Neural crest cell (in vitro differentiated cells): ENCODE results near the gene B4GALT2. TPM values are rescaled to one million over a fixed set of nuclear protein-coding genes. Genes with fewer than 3 reads are reported as not detected.

ENCODE experiments used
- DNase-seq: peaks from one replicate; pipeline ENCODE4 v3.0.0; 2021; ENCODE audit warnings: low read depth, mixed read lengths, low spot score
- H3K27ac Mint-ChIP-seq: one replicate; pipeline ENCODE4 v1.8.0; 2021; ENCODE audit warnings: mild to moderate bottlenecking, mixed read lengths; ENCODE audit not compliant: unreplicated experiment
- H3K27me3 Mint-ChIP-seq: 2 replicates; pipeline ENCODE4 v1.8.0; 2021; ENCODE audit warnings: low read depth, mild to moderate bottlenecking, mixed read lengths
- H3K36me3 Mint-ChIP-seq: 2 replicates; pipeline ENCODE4 v1.8.0; 2021; ENCODE audit warnings: low read depth, mild to moderate bottlenecking, mixed read lengths
- H3K4me1 Mint-ChIP-seq: 2 replicates; pipeline ENCODE4 v1.8.0; 2021; ENCODE audit warnings: mixed read lengths
- H3K4me3 Mint-ChIP-seq: one replicate; pipeline ENCODE4 v1.8.0; 2021; ENCODE audit warnings: mild to moderate bottlenecking, mixed read lengths
- H3K9me3 Mint-ChIP-seq: 2 replicates; pipeline ENCODE4 v1.8.0; 2021; ENCODE audit warnings: mixed read lengths
- CTCF ChIP-seq: fragments of 200-600 bp; sonication (generic); conservative IDR thresholded peaks from 2 replicates; pipeline ENCODE4 v1.5.0; 2021; ENCODE audit warnings: antibody characterized with exemption, mild to moderate bottlenecking
- total RNA-seq: library from RNA; stranded (reverse); gene quantifications from 2 replicates; pipeline ENCODE4 v1.2.1, GENCODE V29; 2021

The B4GALT2 gene
- total RNA-seq, 1 donor from 2014 or later = 88.7 TPM

DNA sequence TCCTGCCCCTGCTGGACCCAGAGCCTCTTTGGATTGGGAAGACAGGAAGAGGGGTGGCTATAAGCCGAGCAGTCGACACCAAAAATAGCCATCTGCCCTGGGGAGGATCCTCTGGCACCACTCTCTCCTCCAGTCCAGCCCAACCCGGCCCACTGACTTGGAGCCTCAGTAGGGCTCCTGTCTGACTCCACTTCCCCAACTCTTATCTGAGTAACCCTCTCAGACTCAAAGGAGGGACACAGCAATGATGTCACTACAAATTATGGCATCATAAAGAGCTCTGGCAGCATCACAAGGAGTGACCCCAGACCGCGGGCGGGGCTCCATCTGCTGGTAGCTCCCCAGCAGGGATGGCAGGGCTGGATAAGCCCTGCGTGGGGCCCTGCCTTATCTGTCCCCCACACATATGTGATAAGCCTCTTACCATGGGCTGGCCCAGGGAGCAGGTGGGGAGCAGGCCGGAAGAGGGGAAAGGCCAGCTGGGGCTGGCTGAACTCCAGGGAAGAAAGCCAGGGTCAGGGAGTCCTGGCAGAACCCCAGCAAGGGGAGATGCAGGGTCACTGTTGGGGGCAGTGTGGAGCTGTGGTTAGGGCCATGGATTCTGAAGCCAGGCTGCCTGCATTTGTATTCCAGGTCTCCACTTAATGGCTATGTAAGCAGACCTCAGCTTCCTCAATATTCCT lies 56.9 kb downstream of the B4GALT2 start:
- Mint-ChIP-seq H3K27me3 (no peaks in the 10 kb centered on the region), H3K27ac (no peak overlapping the region), H3K4me1 (peaks cover 42% of the 10 kb centered on the region), H3K4me3 (peak overlapping the region; percentile 61), H3K9me3 (no peaks in the 10 kb centered on the region), H3K36me3 (no peaks in the 10 kb centered on the region)
- TF ChIP-seq CTCF = no peak
- no peak for DNase-seq

- Mint-ChIP-seq H3K36me3 (no peaks in the 10 kb centered on the region), H3K27ac (no peak overlapping the region), H3K4me1 (peaks cover 38% of the 10 kb centered on the region), H3K9me3 (no peaks in the 10 kb centered on the region), H3K4me3 (peak overlapping the region; percentile 50), H3K27me3 (no peaks in the 10 kb centered on the region)
- DNase-seq = peak; percentile 64
- peak; percentile 84 for TF ChIP-seq CTCF
Observed at GRCh38 chr1:44036409-44037139, 57.6 kb downstream of the B4GALT2 start.

DNA sequence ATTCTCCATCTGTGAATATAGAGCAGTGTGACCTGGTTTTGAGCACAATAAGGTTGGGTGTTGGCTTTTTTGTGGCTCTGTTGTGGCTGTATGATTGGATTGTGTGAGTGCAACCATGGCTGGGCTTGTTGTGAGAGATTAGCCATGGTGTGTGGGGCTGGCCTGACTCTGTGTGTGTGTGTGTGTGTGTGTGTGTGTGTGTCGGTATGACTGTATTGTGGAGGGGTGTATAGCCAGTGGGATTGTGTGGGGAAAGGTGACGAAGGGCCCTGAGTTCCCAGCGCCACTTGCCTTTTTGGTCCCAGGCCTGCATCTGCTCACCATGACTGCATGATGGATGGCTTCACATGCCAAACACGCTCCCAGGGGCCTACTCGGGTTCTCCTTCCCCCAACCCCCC lies 58.1 kb downstream of the B4GALT2 start:
- Mint-ChIP-seq H3K4me3 (no peak overlapping the region), H3K27ac (no peak overlapping the region), H3K9me3 (no peaks in the 10 kb centered on the region), H3K4me1 (peaks cover 33% of the 10 kb centered on the region), H3K36me3 (no peaks in the 10 kb centered on the region), H3K27me3 (no peaks in the 10 kb centered on the region)
- no peak for DNase-seq
- TF ChIP-seq CTCF = no peak

DNA sequence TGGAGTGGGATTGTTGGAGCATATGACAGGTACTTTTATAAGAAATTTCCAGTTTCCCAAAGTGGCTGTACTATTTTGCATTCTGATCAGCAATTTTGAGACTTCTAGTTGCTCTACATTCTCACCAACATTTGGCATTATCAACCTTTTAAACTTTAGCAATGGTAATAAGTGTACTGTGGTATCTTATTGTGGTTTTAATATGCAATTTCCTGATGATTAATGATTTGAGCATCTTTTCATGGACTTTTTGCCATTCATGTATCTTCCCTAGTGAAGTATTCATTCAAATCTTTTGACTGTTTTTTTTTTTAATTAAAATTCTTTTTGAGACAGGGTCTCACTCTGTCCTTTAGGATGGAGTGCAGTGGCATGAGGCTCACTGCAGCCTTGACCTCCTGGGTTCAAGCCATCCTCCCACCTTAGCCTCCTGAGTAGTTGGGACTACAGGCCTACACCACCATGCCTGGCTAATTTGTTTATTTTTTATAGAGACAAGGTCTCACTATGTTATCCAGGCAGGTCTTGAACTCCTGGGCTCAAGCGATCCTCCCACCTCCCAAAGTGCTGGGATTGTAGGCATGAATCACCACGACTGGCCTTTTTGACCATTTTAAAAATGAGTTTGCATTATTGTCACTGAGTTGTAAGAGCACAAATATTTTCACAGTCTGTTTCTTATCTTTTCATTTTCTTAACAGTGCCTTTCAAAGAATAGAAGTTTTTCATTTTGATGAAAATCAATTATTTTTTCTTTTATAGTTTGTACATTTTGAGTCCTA lies 60.1 kb downstream of the B4GALT2 start:
- no peak overlapping the region for H3K27ac Mint-ChIP-seq
- H3K4me1 Mint-ChIP-seq = peaks cover 18% of the 10 kb centered on the region
- no peaks in the 10 kb centered on the region for H3K27me3 Mint-ChIP-seq
- no peak for DNase-seq
- no peaks in the 10 kb centered on the region for H3K36me3 Mint-ChIP-seq
- H3K9me3 Mint-ChIP-seq = no peaks in the 10 kb centered on the region
- no peak for TF ChIP-seq CTCF
- H3K4me3 Mint-ChIP-seq = no peak overlapping the region

DNA sequence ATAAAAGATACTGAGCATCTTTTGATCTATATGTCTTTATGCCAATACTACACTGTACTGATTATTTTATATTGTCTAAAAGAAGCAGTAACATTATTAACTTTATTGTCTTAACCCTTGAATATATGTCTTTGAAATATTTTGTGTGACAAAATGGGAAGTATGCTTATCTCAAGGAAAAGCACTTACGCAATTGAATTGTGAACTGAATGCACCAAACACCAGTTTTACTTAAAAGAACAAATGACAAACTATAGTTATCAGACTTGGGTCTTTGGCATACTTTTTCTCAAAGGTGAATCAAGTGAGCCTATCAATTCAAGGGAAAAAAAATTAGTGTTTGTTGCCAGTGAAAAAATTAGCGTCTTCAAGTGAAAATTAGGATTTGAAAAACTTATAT lies 61.4 kb downstream of the B4GALT2 start:
- H3K4me3 Mint-ChIP-seq = no peak overlapping the region
- no peak for DNase-seq
- H3K4me1 Mint-ChIP-seq = peaks cover 14% of the 10 kb centered on the region
- no peak overlapping the region for H3K27ac Mint-ChIP-seq
- TF ChIP-seq CTCF = no peak
- H3K9me3 Mint-ChIP-seq = no peaks in the 10 kb centered on the region
- H3K36me3 Mint-ChIP-seq = no peaks in the 10 kb centered on the region
- no peaks in the 10 kb centered on the region for H3K27me3 Mint-ChIP-seq

Other genes starting within 250 kb of the B4GALT2 start
- gene ARTN, start 45.4 kb upstream of the B4GALT2 start, total RNA-seq = 0.89 and 1.0 TPM in 2 replicates
- gene IPO13, start 32.3 kb upstream of the B4GALT2 start, total RNA-seq = 37.7 and 44.1 TPM in 2 replicates
- 32.7 and 34.4 TPM in 2 replicates for gene DPH2, start 9.2 kb upstream of the B4GALT2 start, total RNA-seq
- 125 and 129 TPM in 2 replicates for gene ATP6V0B, start 4.2 kb upstream of the B4GALT2 start, total RNA-seq
- 4.9 and 5.5 TPM in 2 replicates for gene CCDC24, start 12.4 kb downstream of the B4GALT2 start, total RNA-seq
- gene SLC6A9, start 52.3 kb downstream of the B4GALT2 start, total RNA-seq = 20.9 and 22.8 TPM in 2 replicates
- 0.34 TPM in 1 of 2 replicates, not detected in the other for gene KLF17, start 139.6 kb downstream of the B4GALT2 start, total RNA-seq
- gene KLF18, start 162.4 kb downstream of the B4GALT2 start, total RNA-seq = not detected in 2 replicates
- 57.1 and 58.7 TPM in 2 replicates for gene DMAP1, start 234.3 kb downstream of the B4GALT2 start, total RNA-seq